ENCODE results near the gene PLOD3.

PLOD3 gene

DNA sequence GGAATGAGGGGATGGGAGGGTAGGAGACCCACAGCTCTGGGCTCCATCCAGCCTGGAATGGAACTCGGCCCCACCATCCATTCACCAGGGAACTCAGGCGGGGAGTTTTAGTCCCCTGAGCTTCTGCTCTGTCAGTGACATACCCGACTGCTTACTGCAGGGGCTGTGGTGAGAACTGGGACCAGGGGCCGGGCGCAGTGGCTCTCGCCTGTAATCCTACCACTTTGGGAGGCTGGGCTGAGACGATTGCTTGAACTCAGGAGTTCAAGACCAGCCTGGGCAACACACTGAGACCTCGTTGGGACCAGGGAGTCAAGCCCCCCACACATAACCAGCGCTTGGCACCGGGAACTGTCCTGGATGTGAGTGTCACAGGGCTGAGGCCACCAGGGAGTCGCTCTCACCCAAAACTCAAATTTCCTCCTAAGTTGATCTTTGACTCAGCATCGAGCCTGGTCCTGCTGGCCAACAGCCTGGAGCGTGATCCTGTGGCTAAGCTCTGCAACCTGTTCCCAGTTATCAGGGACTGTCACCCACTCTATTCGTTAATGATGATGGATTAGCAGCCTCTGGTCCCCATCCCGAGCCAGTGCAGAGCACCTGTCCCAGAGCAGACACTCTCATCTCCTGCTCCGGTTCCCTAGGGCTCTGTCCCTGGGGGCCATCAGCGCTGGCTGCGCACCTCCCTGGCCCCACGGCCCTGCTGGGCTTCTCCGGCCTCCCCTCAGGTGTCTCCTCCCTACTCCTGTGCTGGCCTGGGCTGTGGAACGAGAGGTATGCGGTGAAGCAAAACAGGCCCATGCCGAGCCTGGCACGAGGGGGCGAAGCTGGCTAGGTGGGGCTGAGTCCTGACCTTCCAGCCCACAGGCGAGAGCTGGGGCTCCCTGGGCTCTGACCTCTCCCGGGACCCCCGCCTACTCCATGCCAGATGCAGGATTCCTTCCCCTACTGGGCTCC, 21.1 kb upstream of the PLOD3 start:
- no peak for DNase-seq

DNA sequence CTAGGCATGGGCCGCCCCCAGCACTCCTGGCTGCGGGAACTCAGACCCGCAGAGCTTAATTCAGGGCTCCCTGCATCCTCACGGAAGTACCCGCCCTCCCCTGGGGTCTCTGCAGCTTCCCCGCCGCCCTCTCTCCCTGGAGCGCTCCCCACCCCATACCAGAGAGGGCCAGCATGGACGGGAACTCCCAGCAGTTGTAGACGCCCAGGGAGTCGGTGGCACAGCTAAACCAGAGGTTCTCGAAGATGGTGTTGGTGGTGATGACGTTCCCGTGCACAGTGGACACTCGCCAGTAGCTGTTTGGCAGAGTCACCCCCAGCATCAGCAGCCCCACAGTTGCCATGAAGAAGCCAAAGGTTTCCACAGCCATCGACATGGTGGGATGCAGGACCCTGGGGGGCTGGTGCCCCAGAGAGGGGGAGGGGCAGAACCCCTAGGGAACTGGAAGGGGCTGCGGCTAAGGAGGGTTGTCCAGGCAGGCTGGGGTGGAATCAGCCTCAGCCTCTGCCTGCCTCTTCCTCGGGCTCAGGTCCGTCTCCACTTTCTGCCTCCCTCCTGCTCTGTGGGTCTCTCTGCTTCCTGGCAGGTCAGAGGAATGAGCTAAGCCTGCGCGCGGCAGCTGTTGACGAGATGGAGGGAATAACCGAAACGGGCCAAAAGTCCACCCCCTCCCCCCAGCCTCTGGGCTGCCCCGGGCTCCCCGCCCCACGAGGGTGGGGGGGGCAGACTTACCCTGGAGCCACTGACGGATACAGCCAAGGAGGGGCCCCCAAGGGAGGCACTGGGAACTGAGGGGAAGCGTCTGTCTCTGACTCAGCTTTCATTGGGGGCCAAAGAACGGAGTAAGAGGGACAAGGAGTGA, 20.1 kb upstream of the PLOD3 start, which contains the start of gene CLDN15:
Gene CLDN15, minus strand, starts transcription at position 597 of the 862 bp plus-strand sequence. Its CDS starts 221 bp downstream, at position 376.
- no peak for DNase-seq

DNA sequence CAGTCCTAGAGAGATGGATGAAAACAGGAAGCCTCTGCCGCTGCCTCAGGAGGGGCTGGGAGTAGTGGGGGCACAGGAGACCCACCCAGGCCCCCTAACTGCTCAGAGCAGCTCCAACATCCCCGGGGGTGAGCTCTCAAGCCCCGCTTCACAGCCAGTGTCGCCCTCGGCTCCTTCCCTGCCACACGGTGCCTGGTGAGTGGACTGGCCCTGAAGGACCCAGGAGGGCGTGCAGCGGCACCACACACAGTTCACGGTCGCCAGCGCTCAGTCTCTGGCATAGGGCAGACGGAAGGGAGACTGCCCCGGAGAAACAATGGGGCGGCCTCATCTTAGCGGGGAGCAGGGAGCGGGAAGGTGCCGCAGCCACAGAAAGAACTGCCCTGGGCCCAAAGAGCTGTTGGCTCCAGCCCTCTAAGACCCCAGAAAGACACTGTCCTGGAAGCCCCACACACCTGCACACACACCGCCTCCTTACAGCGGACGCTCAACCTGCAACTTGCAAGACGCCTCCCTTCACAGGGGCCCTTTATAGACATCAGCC, 19.0 kb upstream of the PLOD3 start:
- no peak for DNase-seq

DNA sequence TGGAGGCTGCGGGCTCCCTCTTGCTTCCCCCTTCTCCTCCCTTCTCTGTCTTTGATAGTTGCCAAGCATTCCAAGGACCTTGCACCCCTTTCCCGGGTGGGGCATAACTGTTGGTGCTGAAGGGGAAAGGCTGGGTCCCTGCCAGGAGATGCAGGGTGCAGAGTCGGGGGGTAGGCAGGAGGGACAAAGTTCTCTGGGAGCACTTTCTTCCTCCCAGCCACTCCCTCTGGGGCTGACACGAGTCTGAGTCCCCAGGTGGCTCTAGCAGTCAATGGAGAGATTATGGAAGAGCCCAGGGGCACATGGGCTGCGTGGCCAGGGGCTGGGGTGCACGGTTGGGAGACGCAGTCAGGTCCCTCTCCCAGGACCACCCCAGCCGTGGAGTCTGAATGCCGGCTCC, 18.1 kb upstream of the PLOD3 start:
- no peak for DNase-seq

DNA sequence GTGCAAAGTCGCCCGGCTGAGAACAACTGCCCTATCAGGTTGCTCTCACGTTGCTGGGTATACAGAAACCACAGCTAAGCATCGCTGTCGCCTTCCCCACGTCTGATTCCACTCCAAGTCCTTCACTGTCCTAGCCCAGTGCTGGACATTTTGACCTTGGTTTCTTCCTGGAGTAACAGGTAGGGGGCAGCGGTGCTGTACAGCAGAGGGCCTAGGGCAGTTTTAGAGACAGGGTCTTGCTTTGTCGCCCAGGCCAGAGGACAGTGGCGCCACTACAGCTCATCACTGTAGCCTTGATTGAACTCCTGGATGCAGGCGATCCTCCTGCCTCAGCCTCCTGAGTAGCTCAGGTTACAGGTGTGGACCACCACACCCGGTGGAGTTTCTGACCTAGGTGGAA, 17.7 kb upstream of the PLOD3 start:
- no peak for DNase-seq

DNA sequence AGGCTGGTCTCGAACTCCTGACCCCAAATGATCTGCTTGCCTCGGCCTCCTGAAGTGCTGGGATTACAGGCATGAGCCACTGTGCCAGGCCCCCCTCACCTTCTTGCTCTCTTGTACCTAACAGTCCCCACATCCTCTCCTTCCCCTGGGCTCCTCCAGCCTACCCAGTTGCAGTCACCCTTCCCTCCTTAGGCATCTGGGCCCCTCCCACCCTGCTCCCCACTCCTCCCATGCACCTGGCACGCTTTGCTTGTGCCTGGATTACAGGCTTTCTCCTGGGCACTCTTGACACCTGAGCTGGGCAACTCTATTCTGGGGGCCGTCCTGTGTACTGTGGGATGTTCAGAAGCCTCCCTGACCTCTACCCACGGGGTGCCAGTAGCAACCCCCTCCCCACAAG, 17.3 kb upstream of the PLOD3 start:
- DNase-seq = no peak

DNA sequence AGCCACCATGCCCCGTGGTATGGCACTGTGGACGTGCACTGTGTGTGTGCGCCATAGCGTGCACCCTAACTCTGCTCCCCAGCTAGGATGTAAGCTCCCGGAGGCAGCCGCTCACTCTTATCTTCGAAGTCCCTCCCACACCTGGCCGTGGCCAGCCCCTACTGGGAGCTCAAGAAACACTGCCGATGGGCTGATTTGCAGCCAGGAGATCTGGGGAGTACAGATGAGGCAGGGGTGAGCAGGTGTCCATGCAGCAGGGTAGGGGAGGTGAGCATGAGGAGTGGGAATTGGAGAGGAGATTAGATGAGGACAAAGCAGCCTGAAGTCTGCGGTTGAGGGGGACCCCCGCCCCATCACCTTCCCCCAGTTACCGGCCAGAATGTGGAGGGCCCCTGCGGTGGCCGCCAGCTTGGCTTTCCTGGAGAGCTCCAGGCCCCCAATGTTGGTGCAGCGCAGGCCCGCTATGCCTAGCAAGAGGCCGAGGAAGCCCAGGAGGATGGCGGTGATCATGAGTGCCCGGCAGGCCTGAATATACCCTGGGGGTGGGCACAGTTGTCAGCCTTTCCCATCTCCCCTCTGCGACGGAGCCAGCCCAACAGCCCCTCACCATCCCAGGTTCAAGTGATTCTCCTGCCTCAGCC, 16.6 kb upstream of the PLOD3 start:
- DNase-seq = no peak

DNA sequence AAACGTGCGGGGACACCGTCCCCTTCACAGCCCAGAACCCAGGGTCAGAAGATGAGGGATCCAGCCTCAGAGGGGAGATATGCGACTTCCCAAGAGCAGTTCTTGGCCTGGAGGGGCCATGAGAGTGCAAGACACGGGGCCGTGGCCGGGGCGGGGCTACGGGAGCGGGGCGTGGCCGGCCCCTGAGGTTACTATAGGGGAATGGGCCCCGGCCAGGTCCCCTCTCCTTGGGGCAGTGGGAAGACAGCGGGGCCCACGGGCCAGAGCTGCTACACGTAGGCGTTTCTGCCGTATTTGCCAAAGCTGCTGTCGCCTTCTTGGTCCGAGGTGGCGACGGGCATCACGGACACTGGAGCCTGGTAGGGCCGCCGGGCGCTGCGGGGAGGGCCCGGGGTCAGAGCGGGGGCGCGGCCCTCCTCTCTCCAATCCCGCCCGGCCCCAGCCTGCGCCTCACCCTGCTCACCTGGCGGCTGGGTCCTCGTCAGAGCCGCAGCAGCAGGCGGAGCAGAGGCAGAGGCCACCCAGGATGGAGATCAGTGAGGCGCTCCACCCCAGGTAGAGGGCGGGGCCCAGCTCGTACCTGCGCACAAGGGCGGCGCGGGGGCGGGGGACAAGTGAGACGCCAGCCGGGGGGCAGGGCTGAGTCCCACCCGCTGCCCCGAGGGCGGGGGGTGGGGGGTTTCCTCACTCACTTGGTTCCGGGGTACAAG, 14.9 kb upstream of the PLOD3 start:
- no peak for DNase-seq

DNA sequence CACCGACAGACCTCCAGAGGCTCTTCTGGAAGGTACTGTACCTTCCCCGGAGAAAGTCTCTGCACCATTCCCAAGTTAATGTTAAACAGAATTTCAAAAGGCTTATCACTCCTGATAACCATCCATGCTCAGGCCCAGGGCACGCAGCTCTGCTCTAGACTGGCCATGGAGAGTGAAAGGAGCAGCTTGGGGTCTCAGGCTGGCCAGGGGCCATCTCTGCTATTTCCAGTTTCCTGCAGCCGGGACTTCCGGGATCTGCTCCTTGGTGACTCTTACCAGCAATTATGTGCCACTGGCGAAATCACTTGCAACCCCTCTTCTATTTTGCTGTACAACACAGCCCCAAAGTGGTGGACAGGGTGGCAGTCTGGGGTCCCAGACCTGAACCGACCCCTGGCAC, 14.3 kb upstream of the PLOD3 start:
- DNase-seq = no peak

DNA sequence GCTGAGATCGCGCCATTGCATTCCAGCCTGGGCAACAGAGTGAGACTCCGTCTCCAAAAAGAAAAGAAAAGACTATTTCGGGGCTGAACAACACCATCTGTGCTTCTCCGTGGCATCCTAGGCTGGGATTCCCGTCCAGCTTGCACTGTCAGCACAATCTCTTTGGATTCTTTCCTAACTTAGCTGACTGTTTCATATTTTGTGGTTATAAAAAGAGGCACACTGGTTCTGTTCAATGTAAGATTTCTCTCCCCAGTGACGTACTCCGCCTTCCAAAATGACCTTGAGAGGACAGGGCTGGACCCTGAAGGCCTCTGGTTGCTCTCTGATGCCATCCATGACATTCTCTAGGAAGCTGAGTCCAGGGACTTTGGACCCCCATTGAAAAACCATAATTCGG, 9.3 kb upstream of the PLOD3 start:
- DNase-seq = no peak

DNA sequence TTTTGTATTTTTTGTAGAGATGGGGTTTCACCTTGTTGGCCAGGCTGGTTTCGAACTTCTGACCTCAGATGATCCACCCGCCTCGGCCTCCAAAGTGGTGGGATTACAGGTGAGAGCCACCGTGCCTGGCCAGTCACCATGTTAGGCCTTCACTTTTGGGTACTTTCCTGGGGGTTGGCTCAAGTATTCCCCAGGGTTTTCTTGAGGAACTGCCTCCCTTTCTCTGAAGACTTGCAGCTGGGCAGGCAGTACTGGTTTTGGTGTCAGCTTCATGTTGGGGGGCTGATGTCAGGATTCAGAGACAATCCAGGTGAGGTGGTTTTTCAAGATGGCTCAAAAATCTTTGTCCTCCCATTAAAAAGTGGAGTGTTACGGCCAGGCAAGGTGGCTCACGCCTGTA, 8.3 kb upstream of the PLOD3 start:
- no peak for DNase-seq

DNA sequence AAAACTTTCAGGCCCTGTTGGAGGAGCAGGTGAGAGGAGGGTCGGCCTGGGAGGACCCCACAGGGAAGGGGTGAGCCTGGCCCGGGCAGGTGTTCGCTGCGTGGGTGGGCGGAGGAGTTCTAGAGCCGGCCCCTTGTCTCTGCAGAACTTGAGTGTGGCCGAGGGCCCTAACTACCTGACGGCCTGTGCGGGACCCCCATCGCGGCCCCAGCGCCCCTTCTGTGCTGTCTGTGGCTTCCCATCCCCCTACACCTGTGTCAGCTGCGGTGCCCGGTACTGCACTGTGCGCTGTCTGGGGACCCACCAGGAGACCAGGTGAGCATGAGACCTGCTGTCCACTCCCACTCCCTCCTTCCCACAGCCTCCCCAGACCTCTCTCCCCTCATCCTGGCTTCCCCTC, 6.1 kb upstream of the PLOD3 start:
- DNase-seq = no peak

DNA sequence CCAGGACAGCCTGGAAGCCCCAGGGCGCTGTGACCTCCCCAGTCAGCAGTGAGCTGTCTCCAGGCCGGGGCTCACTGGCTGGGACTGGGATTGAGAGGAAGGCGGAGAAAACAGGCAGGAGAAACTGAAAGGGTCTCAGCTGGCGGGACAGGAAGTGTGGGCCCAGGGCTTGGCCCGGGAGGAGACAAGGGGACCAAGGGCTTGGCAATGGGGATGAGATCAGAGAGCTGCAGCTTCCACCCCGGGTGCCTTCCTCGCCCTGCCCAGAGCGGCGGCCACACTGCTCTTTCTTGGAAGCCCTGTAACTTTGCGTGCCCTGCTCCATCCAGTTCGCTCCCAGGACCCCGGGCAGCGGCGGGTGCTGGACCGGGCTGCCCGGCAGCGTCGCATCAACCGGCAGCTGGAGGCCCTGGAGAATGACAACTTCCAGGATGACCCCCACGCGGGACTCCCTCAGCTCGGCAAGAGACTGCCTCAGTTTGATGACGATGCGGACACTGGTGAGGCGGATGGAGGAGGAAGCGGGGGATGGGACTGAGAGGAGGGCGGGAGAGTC, 5.0 kb upstream of the PLOD3 start:
- DNase-seq = no peak

DNA sequence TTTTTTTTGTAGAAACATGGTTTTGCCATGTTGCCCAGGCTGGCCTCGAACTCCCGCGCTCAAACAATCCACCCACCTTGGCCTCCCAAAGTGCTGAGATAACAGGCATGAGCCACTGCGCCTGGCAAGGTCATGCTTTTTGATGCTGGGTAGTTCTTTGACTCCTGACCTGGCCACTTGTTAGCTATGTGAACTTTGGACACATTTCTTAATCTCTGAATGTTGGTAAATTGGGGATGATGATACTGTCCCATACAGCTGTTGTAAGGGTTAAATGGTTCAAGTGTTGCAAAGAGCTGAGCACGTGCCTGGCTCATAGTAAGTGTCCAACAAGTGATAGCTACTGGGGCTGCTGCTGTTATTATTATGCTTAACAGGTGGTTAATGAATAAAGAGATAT, 2.9 kb upstream of the PLOD3 start:
- no peak for DNase-seq

DNA sequence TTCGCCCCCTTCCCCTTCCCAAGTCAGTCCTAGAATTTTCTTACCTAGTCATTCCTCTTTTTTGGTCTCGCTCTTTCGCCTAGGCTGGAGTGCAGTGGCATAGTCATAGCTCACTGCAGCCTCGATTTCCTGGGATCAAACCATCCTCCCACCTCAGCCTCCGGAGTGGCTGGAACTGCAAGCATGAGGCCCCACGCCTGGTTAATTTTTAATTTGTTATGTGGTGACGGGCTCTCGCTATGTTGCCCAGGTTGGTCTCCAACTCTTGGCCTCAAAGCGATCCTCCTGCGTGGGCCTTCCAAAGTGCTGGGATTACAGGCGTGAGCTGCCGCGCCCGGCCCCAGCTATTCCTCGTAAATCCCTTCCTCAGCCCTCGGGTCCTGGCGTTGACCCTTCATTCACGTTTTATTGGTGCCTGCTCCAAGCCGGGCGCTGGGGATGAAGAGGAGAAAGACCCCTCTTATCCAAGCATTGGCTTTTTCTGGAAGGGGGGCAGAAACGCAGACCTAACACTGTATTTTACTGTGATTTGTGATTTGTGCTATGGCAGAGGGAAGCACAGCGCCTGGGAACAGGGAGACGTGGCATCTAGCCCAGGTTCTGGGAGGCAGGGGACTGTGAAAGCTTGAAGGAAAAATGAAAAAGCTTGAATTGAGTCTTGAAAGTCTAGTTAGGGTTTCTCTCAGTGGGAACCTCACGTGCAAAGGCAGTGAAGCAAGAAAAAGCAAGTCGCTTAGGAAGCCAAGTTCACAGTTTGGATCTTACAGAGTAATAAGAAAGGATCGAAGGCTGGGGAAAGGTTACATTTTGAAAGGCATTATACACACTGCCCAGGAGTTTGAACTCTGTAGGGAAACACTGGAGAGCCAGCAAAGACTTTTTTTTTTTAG, 1.1 kb upstream of the PLOD3 start:
- no peak for DNase-seq

DNA sequence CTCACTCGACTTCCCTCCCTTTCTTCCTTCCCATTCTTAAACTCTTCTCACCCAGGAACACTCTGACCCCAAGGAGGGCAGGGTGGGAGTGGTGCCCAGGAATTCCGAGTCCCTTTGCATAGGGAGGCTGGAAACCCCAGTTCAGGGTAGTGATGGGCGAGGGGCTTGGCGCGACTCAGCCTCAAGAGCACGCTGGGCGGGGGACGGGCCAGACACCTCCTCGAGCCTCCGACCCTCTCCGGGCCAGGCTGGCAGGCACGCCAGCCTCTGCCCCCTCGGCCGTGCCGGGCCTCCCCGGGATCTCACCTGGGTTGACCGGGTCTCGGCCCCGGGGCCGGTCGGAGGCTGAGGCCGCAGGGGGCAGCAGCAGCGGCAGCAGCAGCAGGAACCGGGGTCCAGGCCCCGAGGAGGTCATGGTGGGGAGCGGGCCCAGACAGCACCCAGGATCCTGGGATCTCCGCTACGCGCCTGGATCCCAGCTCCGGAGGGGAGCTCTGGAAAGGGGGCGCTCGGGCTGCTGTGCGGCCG, 457 bp downstream of the PLOD3 start:
- no peak for DNase-seq

DNA sequence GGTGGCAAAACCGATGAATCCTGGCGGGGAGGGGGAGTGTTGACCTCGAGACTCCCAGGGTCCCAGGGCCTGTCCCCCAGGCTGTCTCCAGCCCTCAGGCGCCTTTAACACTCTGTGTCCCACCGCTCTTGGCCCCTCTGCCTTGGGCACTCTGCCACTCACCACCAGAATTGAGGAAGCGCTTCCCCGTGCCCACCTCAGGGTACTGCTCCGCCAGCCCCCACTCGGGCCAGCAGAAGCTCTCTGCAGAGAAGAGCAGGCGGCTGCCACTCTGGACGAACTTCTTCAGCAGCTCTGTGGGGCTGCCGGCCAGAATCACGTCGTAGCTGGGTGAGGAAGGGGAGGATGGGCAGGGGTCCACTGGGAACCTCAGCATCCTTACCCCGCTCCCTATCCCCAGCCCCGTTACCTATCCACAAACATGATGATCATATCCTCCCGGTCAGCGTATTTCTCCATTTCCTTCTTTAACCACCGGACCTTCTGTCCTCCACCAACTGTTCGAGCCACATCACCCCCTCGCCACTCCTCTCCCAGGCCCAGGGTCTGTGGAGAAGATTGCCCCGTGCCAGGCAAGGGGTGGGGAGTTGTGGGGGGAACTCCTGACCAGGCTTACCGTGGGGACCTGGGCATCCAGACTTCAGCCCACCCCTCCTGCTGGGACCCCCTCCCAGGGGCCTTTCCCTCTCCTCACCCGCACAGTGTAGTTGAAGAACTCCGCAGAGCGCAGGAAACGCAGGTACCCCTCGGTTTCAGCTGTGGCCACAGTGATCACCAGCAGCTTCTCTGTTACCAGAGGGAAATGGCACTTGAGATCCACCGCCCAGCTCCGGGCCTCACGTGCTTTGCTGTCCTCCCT, 1.2 kb downstream of the PLOD3 start:
- no peak for DNase-seq

DNA sequence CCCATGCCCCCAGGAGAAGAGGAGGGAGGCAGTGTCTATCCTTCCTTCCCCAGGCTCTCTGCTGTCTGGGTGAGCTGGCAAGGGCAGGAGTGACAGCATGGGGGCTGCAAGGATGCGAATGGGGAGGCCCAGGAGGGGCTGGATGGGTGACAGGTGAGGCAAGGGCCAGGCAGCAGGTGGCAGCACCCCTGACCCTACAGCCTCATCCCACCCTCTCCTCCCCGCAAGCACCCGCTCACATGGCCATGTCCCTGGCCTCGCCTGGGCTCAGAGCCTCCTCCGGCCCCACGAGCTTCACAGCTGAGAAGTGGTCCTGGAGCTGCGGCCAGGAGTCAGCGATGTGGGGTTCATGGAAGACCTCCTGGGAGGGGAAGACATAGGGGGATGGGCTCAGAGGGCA, 5.4 kb downstream of the PLOD3 start:
- no peak for DNase-seq

DNA sequence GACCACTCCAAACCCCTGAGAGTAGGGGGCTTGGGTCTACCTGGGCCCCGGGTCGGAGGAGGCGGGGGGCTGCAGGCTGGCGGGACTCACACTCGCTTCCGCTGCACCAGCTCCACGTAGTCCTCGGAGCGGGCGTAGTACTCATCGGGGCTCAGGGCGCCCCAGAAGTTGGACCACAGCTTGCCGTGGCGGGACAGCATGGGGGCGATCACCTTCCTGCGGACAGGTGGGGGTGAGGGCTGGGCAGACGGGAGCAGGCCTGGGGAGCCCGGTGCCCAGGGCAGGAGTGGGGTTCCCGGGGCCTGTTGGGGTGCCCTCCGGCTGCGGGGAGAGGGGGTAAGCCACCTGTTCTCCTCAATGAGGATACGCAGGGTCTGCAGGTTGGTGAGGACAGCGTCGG, 5.9 kb downstream of the PLOD3 start:
- DNase-seq = no peak

DNA sequence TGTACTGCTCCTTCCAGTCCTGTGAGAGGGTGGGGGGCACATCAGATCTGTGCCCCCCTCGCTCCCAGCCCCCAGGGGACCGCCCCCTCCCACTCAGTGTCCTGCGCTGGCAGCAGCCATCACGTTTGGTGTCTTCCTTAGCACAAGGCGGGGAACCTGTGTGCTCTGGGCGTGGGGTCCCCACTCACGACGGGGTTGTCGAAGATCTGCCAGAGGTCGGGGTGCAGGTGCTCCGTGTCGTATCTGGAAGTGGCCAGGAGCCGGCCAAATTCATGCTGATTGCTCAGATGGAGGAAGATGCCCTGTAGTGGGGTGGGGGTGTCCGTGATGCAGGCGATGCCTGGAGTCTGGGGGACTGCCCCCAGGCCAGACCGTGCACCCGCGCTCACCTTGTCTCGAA, 7.2 kb downstream of the PLOD3 start:
- no peak for DNase-seq

Measured in NCI-H446 treated with DMSO at 0.1 percent for 48 hours (cell line).